H1 (cell line): ENCODE results near the gene CACNA2D4. TPM values are rescaled to one million over a fixed set of nuclear protein-coding genes. Genes with fewer than 3 reads are reported as not detected.

ENCODE experiments used
- KDM4A ChIP-seq: IDR thresholded peaks from one replicate; pipeline ENCODE4 v1.7.1; 2012; ENCODE audit warnings: low read depth, mild to moderate bottlenecking, moderate library complexity, low read length, inconsistent platforms; ENCODE audit not compliant: severe bottlenecking
- KDM5A ChIP-seq: fragments of 200-600 bp; IDR thresholded peaks from 2 replicates; pipeline ENCODE4 v1.7.1; 2012; ENCODE audit warnings: mild to moderate bottlenecking, low read length, inconsistent platforms, mixed read lengths
- POLR2A ChIP-seq, 2 experiments: IDR thresholded peaks; 1 replicate in 1 of 2; 2 replicates in 1 of 2; pipeline ENCODE4 v1.6.1; 2011; ENCODE audit warnings: low read depth in 2 of 2, low read length in 2 of 2, mild to moderate bottlenecking in 2 of 2; ENCODE audit errors: control extremely low read depth in 1 of 2
- RAD21 ChIP-seq, 2 experiments: IDR thresholded peaks in 1 of 2; conservative IDR thresholded peaks in 1 of 2; 2 replicates each; pipeline ENCODE4 v1.6.1; 2011; ENCODE audit warnings: low read depth in 2 of 2, low read length in 2 of 2, improper control_type of control experiment in 1 of 2, inconsistent platforms in 1 of 2, mild to moderate bottlenecking in 1 of 2, moderate library complexity in 1 of 2
- SP1 ChIP-seq: IDR thresholded peaks from 2 replicates; pipeline ENCODE4 v1.6.1; 2011; ENCODE audit warnings: low read depth, low read length
- USF2 ChIP-seq: IDR thresholded peaks from 2 replicates; pipeline ENCODE4 v1.6.1; 2011; ENCODE audit warnings: low read length, improper control_type of control experiment
- YY1 ChIP-seq: IDR thresholded peaks from 2 replicates; pipeline ENCODE4 v1.6.1; 2011; ENCODE audit warnings: low read depth, mild to moderate bottlenecking, low read length
- ZNF274 ChIP-seq: IDR thresholded peaks from 2 replicates; pipeline ENCODE4 v1.7.0; 2012; ENCODE audit warnings: low read length, borderline replicate concordance; ENCODE audit errors: extremely low read depth
- polyA plus RNA-seq, 7 experiments: library from polyadenylated mRNA; depleted of rRNA in 3 of 7; stranded (reverse) in 5 of 7; unstranded in 2 of 7; fragments of >200 nt in 5 of 7; fragments of 200-250 nt in 2 of 7; gene quantifications; 1 replicate in 5 of 7; 2 replicates in 1 of 7; 4 replicates in 1 of 7; pipeline versions ENCODE4 v1.2.1 to v1.2.3, GENCODE V29; 2011 to 2013; ENCODE audit warnings: missing spikeins in 2 of 7, mixed read lengths in 2 of 7
- total RNA-seq: library from RNA; stranded (reverse); fragmentation: NEBNext Ultra II Directional; extraction: Animal tissue kit (Norgen Biotek cat#: 25700); gene quantifications from 2 replicates; pipeline ENCODE4 v1.2.1, GENCODE V29; 2021
- TF ChIP-seq, protein P1 (sequence below): fragments of 300-600 bp; sonication (generic); IDR thresholded peaks from 2 replicates; pipeline ENCODE4 v1.7.1; 2012; ENCODE audit warnings: low read length, moderate library complexity, mild to moderate bottlenecking, inconsistent platforms; ENCODE audit not compliant: insufficient replicate concordance

CACNA2D4 gene
- total and polyA plus RNA-seq, 2 of the 8 experiments (the other 6 are each of a cell fraction or from before 2014, with no cell fraction given): 0.44 to 0.88 TPM

- TF ChIP-seq, protein P1, sequence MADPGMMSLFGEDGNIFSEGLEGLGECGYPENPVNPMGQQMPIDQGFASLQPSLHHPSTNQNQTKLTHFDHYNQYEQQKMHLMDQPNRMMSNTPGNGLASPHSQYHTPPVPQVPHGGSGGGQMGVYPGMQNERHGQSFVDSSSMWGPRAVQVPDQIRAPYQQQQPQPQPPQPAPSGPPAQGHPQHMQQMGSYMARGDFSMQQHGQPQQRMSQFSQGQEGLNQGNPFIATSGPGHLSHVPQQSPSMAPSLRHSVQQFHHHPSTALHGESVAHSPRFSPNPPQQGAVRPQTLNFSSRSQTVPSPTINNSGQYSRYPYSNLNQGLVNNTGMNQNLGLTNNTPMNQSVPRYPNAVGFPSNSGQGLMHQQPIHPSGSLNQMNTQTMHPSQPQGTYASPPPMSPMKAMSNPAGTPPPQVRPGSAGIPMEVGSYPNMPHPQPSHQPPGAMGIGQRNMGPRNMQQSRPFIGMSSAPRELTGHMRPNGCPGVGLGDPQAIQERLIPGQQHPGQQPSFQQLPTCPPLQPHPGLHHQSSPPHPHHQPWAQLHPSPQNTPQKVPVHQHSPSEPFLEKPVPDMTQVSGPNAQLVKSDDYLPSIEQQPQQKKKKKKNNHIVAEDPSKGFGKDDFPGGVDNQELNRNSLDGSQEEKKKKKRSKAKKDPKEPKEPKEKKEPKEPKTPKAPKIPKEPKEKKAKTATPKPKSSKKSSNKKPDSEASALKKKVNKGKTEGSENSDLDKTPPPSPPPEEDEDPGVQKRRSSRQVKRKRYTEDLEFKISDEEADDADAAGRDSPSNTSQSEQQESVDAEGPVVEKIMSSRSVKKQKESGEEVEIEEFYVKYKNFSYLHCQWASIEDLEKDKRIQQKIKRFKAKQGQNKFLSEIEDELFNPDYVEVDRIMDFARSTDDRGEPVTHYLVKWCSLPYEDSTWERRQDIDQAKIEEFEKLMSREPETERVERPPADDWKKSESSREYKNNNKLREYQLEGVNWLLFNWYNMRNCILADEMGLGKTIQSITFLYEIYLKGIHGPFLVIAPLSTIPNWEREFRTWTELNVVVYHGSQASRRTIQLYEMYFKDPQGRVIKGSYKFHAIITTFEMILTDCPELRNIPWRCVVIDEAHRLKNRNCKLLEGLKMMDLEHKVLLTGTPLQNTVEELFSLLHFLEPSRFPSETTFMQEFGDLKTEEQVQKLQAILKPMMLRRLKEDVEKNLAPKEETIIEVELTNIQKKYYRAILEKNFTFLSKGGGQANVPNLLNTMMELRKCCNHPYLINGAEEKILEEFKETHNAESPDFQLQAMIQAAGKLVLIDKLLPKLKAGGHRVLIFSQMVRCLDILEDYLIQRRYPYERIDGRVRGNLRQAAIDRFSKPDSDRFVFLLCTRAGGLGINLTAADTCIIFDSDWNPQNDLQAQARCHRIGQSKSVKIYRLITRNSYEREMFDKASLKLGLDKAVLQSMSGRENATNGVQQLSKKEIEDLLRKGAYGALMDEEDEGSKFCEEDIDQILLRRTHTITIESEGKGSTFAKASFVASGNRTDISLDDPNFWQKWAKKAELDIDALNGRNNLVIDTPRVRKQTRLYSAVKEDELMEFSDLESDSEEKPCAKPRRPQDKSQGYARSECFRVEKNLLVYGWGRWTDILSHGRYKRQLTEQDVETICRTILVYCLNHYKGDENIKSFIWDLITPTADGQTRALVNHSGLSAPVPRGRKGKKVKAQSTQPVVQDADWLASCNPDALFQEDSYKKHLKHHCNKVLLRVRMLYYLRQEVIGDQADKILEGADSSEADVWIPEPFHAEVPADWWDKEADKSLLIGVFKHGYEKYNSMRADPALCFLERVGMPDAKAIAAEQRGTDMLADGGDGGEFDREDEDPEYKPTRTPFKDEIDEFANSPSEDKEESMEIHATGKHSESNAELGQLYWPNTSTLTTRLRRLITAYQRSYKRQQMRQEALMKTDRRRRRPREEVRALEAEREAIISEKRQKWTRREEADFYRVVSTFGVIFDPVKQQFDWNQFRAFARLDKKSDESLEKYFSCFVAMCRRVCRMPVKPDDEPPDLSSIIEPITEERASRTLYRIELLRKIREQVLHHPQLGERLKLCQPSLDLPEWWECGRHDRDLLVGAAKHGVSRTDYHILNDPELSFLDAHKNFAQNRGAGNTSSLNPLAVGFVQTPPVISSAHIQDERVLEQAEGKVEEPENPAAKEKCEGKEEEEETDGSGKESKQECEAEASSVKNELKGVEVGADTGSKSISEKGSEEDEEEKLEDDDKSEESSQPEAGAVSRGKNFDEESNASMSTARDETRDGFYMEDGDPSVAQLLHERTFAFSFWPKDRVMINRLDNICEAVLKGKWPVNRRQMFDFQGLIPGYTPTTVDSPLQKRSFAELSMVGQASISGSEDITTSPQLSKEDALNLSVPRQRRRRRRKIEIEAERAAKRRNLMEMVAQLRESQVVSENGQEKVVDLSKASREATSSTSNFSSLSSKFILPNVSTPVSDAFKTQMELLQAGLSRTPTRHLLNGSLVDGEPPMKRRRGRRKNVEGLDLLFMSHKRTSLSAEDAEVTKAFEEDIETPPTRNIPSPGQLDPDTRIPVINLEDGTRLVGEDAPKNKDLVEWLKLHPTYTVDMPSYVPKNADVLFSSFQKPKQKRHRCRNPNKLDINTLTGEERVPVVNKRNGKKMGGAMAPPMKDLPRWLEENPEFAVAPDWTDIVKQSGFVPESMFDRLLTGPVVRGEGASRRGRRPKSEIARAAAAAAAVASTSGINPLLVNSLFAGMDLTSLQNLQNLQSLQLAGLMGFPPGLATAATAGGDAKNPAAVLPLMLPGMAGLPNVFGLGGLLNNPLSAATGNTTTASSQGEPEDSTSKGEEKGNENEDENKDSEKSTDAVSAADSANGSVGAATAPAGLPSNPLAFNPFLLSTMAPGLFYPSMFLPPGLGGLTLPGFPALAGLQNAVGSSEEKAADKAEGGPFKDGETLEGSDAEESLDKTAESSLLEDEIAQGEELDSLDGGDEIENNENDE: no peak
- peak; percentile 85 to 94 for TF ChIP-seq RAD21 (IDR thresholded peaks at IDR 0.05 in 1 of 2, conservative IDR thresholded peaks at IDR 0.05 in 1 of 2; ENCODE audit: low read depth in 2 of 2, low read length in 2 of 2)
- TF ChIP-seq POLR2A (IDR thresholded peaks at IDR 0.05; ENCODE audit: control extremely low read depth in 1 of 2, low read depth in 2 of 2, low read length in 2 of 2): no peak
- no peak for TF ChIP-seq SP1
- no peak for TF ChIP-seq KDM5A
- TF ChIP-seq KDM4A: peak; percentile 14
- TF ChIP-seq YY1: peak; percentile 39; the same call in 1 of the 2 replicates
- no peak for TF ChIP-seq USF2
- TF ChIP-seq ZNF274: no peak
Observed at GRCh38 chr12:1795785-1796514, 122.5 kb downstream of the CACNA2D4 start (continued).
